ENCODE measurements around the gene MYCN. TPM values are rescaled to one million over a fixed set of nuclear protein-coding genes. Genes with fewer than 3 reads are reported as not detected.
"Not testable (repeated sequence)": the region's sequence is repeated elsewhere in the genome, so short reads cannot be mapped to it uniquely, and the experiment has no call there.

MYCN gene
- polyA plus RNA-seq, 1 donor (not counting 4 experiments of a cell fraction or from before 2014, with no cell fraction given): not detected

DNA sequence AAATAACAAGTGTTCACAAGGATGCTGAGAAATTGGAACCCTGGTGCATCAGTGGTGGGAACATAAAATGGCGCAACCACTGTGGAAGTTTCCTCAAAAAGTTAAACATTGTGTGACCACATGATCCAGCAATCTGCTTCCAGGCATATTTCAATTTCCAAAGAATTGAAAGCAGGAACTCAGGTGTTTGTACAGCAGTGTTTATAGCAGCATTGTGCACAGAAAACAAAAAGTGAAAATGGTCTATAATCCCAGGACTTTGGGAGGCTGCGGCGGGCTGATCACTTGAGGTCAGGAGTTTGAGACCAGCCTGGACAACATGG lies 38.6 kb upstream of the MYCN start:
- H3K4me1 ChIP-seq (ENCODE audit: control insufficient read depth, extremely low read depth, insufficient read depth, low read length): no peaks in the 10 kb centered on the region
- H2AFZ ChIP-seq (ENCODE audit: control insufficient read depth, low read length): no peak overlapping the region
- no peak for TF ChIP-seq EZH2 (IDR thresholded peaks at IDR 0.05; ENCODE audit: low read length)
- TF ChIP-seq, protein P1, sequence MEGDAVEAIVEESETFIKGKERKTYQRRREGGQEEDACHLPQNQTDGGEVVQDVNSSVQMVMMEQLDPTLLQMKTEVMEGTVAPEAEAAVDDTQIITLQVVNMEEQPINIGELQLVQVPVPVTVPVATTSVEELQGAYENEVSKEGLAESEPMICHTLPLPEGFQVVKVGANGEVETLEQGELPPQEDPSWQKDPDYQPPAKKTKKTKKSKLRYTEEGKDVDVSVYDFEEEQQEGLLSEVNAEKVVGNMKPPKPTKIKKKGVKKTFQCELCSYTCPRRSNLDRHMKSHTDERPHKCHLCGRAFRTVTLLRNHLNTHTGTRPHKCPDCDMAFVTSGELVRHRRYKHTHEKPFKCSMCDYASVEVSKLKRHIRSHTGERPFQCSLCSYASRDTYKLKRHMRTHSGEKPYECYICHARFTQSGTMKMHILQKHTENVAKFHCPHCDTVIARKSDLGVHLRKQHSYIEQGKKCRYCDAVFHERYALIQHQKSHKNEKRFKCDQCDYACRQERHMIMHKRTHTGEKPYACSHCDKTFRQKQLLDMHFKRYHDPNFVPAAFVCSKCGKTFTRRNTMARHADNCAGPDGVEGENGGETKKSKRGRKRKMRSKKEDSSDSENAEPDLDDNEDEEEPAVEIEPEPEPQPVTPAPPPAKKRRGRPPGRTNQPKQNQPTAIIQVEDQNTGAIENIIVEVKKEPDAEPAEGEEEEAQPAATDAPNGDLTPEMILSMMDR (optimal IDR thresholded peaks at IDR 0.05 in 1 of 3, IDR thresholded peaks at IDR 0.05 in 1 of 3, conservative IDR thresholded peaks at IDR 0.05 in 1 of 3; ENCODE audit: extremely low read depth in 1 of 3, insufficient read depth in 2 of 3, low read length in 3 of 3): no peak
- FAIRE-seq: no peak
- dilution Hi-C loops (cut with MboI; ENCODE audit: extremely low pct_ligation_motif_present, low sequenced_read_pairs): no loop called here
- H3K9me3 ChIP-seq (ENCODE audit: control insufficient read depth, low read depth, low read length): no peaks in the 10 kb centered on the region
- DNase-seq (ENCODE audit: low read depth, low spot score): no peak
- no peaks in the 10 kb centered on the region for H3K79me2 ChIP-seq (ENCODE audit: control insufficient read depth, insufficient read depth, low read length)
- no peaks in the 10 kb centered on the region for H4K20me1 ChIP-seq (ENCODE audit: control insufficient read depth, extremely low read depth, insufficient read depth, low read length)
- no peaks in the 10 kb centered on the region for H3K9me1 ChIP-seq (ENCODE audit: control insufficient read depth, extremely low read depth, insufficient read depth, low read length)
- H3K27ac ChIP-seq (ENCODE audit: control insufficient read depth, insufficient read depth, low read length): no peak overlapping the region
- H3K4me3 ChIP-seq (ENCODE audit: control insufficient read depth in 2 of 3, extremely low read depth in 1 of 3, insufficient read depth in 2 of 3, low read depth in 1 of 3, low read length in 3 of 3): no peak overlapping the region
- H3K36me3 ChIP-seq (ENCODE audit: control insufficient read depth in 2 of 2, extremely low read depth in 1 of 2, insufficient read depth in 2 of 2, low read length in 2 of 2): no peaks in the 10 kb centered on the region
- no peaks in the 10 kb centered on the region for H3K27me3 ChIP-seq (ENCODE audit: control insufficient read depth, extremely low read depth, insufficient read depth, low read length)
- no peak overlapping the region for H3K9ac ChIP-seq (ENCODE audit: control insufficient read depth, extremely low read depth, insufficient read depth, low read length)
- H3K4me2 ChIP-seq (ENCODE audit: control insufficient read depth, extremely low read depth, insufficient read depth, low read depth, low read length): no peak overlapping the region

DNA sequence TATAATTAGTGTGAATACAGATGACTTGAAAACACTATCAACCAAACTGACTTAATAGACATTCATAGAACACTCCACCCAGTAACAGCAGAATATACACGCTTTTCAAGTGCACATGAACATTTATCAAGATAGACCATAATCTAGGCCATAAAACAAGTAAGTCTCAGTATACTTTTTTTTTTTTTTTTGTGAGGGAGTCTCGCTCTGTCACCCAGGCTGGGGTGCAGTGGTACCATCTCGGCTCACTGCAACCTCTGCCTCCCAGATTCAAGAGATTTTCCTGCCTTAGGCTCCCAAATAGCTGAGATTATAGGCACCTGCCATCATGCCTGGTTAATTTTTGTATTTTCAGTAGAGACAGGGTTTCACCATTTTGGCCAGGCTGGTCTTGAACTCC lies 36.4 kb upstream of the MYCN start:
- H3K27me3 ChIP-seq (ENCODE audit: control insufficient read depth, extremely low read depth, insufficient read depth, low read length); H3K36me3 ChIP-seq (ENCODE audit: control insufficient read depth in 2 of 2, extremely low read depth in 1 of 2, insufficient read depth in 2 of 2, low read length in 2 of 2); dilution Hi-C loops (cut with MboI; ENCODE audit: extremely low pct_ligation_motif_present, low sequenced_read_pairs); H3K79me2 ChIP-seq (ENCODE audit: control insufficient read depth, insufficient read depth, low read length); DNase-seq (ENCODE audit: low read depth, low spot score); FAIRE-seq; H2AFZ ChIP-seq (ENCODE audit: control insufficient read depth, low read length); H3K4me1 ChIP-seq (ENCODE audit: control insufficient read depth, extremely low read depth, insufficient read depth, low read length); H3K9ac ChIP-seq (ENCODE audit: control insufficient read depth, extremely low read depth, insufficient read depth, low read length); H3K9me3 ChIP-seq (ENCODE audit: control insufficient read depth, low read depth, low read length); H3K9me1 ChIP-seq (ENCODE audit: control insufficient read depth, extremely low read depth, insufficient read depth, low read length); H3K27ac ChIP-seq (ENCODE audit: control insufficient read depth, insufficient read depth, low read length); H3K4me3 ChIP-seq (ENCODE audit: control insufficient read depth in 2 of 3, extremely low read depth in 1 of 3, insufficient read depth in 2 of 3, low read depth in 1 of 3, low read length in 3 of 3); H3K4me2 ChIP-seq (ENCODE audit: control insufficient read depth, extremely low read depth, insufficient read depth, low read depth, low read length); H4K20me1 ChIP-seq (ENCODE audit: control insufficient read depth, extremely low read depth, insufficient read depth, low read length): not testable (repeated sequence)

DNA sequence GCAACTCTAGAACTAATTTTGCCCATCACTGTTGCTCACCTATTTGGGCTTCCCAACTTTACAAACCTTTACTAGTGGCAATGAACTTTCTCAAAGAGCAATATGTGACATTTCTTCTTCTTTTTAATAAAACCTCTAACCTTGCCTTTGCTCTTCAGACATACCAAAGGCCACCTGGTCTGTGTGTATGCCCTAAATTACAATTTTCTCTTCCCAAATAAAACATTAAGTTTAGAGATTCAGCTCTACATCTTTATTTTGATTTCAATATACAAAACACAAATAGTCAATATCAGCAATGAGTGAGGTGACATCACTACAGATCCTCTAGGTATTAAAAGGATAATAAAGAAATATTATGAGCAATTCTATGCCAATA lies 35.1 kb upstream of the MYCN start:
- H3K36me3 ChIP-seq (ENCODE audit: control insufficient read depth in 2 of 2, extremely low read depth in 1 of 2, insufficient read depth in 2 of 2, low read length in 2 of 2): no peaks in the 10 kb centered on the region
- no peak overlapping the region for H3K27ac ChIP-seq (ENCODE audit: control insufficient read depth, insufficient read depth, low read length)
- H3K4me2 ChIP-seq (ENCODE audit: control insufficient read depth, extremely low read depth, insufficient read depth, low read depth, low read length): no peak overlapping the region
- no peaks in the 10 kb centered on the region for H3K9me1 ChIP-seq (ENCODE audit: control insufficient read depth, extremely low read depth, insufficient read depth, low read length)
- no peaks in the 10 kb centered on the region for H3K27me3 ChIP-seq (ENCODE audit: control insufficient read depth, extremely low read depth, insufficient read depth, low read length)
- H3K4me3 ChIP-seq (ENCODE audit: control insufficient read depth in 2 of 3, extremely low read depth in 1 of 3, insufficient read depth in 2 of 3, low read depth in 1 of 3, low read length in 3 of 3): no peak overlapping the region
- H2AFZ ChIP-seq (ENCODE audit: control insufficient read depth, low read length): no peak overlapping the region
- dilution Hi-C loops (cut with MboI; ENCODE audit: extremely low pct_ligation_motif_present, low sequenced_read_pairs): no loop called here
- H3K79me2 ChIP-seq (ENCODE audit: control insufficient read depth, insufficient read depth, low read length): no peaks in the 10 kb centered on the region
- TF ChIP-seq, protein P1 (optimal IDR thresholded peaks at IDR 0.05 in 1 of 3, IDR thresholded peaks at IDR 0.05 in 1 of 3, conservative IDR thresholded peaks at IDR 0.05 in 1 of 3; ENCODE audit: extremely low read depth in 1 of 3, insufficient read depth in 2 of 3, low read length in 3 of 3): no peak
- TF ChIP-seq EZH2 (IDR thresholded peaks at IDR 0.05; ENCODE audit: low read length): no peak
- no peaks in the 10 kb centered on the region for H3K9me3 ChIP-seq (ENCODE audit: control insufficient read depth, low read depth, low read length)
- FAIRE-seq (no peak), DNase-seq (ENCODE audit: low read depth, low spot score) (no peak)
- no peaks in the 10 kb centered on the region for H4K20me1 ChIP-seq (ENCODE audit: control insufficient read depth, extremely low read depth, insufficient read depth, low read length)
- no peaks in the 10 kb centered on the region for H3K4me1 ChIP-seq (ENCODE audit: control insufficient read depth, extremely low read depth, insufficient read depth, low read length)
- H3K9ac ChIP-seq (ENCODE audit: control insufficient read depth, extremely low read depth, insufficient read depth, low read length): no peak overlapping the region

Measured in keratinocyte (primary cell).